Activated CD4-positive, alpha-beta T cell treated with anti-CD3 and anti-CD28 coated beads, Interleukin-2, amount 50 U/mL, for 48 hours (primary cell): Measurements from ENCODE around the gene SP6.
A peak's percentile ranks its signal among the peaks of the same experiment; 100 is the strongest.

ENCODE experiments used
- DNase-seq, 2 experiments: peaks; one replicate each; pipeline ENCODE4 v3.0.0-alpha.2; 2020

The SP6 gene

DNA sequence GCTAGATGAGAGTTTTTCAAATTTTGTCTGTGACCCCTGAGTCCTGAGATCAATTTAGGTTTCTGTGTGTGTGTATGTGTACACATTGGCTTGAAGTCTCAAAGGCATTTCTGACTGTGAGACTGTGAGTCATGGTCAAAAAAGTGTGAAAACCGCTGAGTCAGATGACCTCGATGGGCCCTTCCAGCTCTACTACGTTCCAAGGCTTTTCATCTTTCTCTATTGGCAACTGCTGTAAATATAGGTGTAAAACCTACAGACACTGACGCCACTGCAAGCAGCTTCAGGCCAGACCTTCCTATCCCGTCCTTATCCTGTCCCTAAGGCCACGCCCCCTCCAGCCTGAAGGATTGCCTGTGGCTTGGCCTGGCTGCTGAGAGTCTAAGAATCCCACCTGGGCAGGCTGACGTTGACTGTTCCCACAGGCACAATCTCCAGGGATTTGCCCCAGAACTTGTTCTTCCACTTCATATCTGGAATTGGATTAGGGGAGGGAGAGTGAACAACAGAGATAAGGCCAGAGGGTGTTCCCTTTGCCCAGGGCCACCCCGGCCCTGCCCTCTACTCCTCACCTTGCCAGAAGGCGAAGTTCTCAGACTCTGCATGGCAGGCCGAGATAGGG, 40.7 kb downstream of the SP6 start:
- DNase-seq: peak; percentile 18 to 32

DNA sequence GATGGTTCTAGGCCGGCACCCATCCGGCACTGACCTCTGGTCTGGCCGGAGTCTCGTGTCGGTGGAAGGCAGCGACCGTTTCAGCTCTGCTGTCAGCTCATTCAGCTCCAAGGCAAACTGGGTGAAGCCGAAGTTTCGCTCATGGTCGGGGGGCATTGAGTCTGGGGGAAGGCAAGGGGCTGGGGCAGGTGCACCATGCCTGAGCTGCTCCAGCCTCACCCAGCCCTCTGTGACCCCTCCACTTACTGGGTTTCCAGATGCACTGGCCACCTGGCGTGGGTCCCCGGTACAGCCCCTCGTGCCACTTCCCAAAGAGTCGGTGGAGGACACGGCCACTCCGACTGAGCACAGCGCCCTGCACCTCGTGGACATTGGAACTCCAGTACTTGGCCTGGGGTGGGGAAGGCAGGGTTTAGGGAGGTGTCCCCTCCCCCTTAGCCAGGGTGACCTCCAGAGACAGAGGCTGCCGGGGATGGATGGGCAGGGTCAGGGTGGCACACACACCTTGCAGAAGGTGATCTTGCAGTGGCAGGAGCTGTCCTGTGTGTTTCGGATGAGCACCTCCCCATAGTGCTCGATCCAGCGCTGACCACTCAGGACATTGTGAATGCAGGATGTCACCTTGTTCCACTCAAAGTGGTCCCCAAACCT, 42.0 kb downstream of the SP6 start:
- no peak for DNase-seq

- no peak for DNase-seq
These were observed 42.7 kb downstream of the SP6 start for GRCh38 chr17:47808036-47808829.

- DNase-seq: no peak
These were observed 43.5 kb downstream of the SP6 start for GRCh38 chr17:47807421-47807820.

GRCh38 chr17:47806913-47807255, 44.1 kb downstream of the SP6 start:
- DNase-seq: no peak

DNA sequence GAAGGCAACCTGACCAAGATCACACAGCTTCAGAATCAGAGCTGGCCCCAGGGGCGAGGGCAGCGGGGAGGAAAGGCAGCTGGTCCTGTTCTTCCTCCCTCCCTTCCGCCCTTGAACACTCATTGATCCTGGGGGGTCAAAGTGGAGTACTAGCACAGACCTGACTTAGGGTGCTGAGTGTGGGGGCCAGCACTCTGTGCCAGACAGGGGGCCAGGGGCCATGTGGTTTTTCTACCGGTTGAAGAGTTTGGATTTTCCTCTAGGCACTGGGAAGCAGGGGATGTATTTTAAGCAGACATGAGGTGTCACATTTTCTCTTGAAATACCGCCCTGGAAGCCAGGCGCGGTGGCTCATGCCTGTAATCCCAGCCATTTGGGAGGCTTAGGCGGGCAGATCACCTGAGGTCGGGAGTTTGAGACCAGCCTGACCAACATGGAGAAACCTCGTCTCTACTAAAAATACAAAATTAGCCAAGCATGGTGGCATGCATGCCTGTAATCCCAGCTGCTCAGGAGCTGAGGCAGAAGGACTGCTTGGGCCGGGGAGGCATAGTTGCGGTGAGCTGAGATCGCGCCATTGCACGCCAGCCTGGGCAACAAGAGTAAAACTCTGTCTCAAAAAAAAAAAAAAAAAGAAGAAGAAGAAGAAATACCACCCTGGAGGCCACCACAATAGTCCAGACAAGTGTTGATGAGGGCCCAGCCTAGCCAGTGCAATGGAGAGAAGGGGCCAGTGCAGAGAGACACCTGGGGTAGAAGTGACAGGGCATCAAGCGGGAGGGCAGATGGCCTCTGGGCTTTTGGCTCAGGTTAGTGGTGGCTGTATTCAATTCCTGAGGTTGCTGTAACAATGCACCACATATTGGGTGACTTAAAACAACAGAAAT, 44.7 kb downstream of the SP6 start:
- DNase-seq: no peak

- DNase-seq: no peak
These were observed 46.5 kb downstream of the SP6 start for GRCh38 chr17:47804461-47804860.

- no peak for DNase-seq
These were observed 47.2 kb downstream of the SP6 start for GRCh38 chr17:47803751-47804150.

DNA sequence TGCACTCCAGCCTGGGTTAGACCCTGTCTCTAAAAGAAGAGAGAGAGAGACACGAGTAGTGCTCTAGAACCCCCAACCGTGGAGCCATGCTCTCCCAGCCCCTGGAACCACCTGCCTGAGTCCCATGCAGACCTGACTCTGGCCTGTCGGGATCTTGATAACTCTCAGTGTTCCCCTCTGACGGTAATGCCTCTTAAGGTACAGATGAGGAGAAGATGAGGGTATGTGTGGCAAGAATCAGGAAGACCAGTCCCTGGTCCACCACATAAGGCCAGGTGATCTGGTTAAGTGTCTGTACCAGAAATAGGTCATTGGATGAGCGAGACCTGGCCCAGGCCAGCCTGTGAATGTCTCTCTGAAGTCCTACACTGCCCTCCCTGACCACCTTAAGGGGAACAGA, 47.8 kb downstream of the SP6 start:
- DNase-seq: no peak

GRCh38 chr17:47802341-47803022, 48.5 kb downstream of the SP6 start:
- peak; percentile 64 to 69 for DNase-seq

DNA sequence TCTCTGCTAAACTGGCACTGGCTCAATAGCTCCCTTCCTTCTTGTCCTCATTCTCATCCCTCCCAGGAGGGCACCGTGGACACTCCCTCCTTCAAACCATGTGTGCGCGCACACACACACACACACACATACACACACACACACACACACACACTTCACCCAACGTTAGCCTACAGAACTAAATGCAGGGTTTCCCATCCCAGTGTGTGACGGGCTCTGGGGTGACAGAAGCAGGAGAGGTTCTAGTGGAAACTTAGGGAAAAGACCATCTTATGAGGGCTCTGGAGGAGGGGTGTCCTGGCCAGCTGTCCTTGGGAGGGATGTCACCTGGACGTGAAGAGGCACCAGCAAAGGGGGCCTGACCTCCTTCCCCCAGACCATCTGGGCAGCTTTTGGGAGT, 49.1 kb downstream of the SP6 start:
- DNase-seq: no peak

- no peak for DNase-seq
These were observed 49.7 kb downstream of the SP6 start for GRCh38 chr17:47801176-47801765.

GRCh38 chr17:47800686-47801085, 50.3 kb downstream of the SP6 start:
- no peak for DNase-seq

DNA sequence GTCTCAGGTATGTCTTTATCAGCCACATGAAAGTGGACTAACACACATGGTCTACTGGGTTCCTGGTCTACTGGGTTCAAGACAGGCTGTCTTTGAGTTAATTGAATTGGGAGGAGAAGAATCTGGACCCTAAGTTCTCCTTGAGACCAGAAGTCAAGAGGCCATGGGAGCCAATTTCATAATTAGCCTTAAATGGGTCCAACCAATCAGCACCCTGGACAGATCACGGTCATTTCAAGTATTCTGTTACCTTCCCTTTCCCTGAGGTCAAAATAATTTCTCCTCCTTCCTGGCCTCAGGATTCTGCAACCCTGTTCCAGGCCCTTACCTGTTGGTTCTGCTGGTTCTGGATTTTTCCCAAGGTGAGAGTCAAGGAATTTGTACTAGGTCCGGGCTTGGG, 53.2 kb downstream of the SP6 start:
- DNase-seq: no peak
